ENCODE measurements around the gene UBR4. TPM values are rescaled to one million over a fixed set of nuclear protein-coding genes. Genes with fewer than 3 reads are reported as not detected.

The UBR4 gene
- total RNA-seq, 1 donor, result 164 TPM

GRCh38 chr1:19072285-19072981 lies 137.6 kb downstream of the UBR4 start:
- Histone ChIP-seq H3K4me1 (ENCODE audit: insufficient read depth, low read length) (peaks cover 37% of the 10 kb centered on the region), H3K27me3 (ENCODE audit: insufficient read depth, low read length) (no peaks in the 10 kb centered on the region), H3K4me3 (ENCODE audit: low read length) (no peak overlapping the region), H3K9me3 (ENCODE audit: low read depth, low read length) (no peaks in the 10 kb centered on the region)

GRCh38 chr1:19071674-19072281 lies 138.3 kb downstream of the UBR4 start:
- H3K27me3 ChIP-seq (ENCODE audit: insufficient read depth, low read length), result no peaks in the 10 kb centered on the region
- H3K4me3 ChIP-seq (ENCODE audit: low read length), result no peak overlapping the region
- peaks cover 37% of the 10 kb centered on the region for H3K4me1 ChIP-seq (ENCODE audit: insufficient read depth, low read length)
- no peaks in the 10 kb centered on the region for H3K9me3 ChIP-seq (ENCODE audit: low read depth, low read length)

GRCh38 chr1:19070891-19071621 lies 139.0 kb downstream of the UBR4 start:
- Histone ChIP-seq H3K4me3 (ENCODE audit: low read length) (no peak overlapping the region), H3K27me3 (ENCODE audit: insufficient read depth, low read length) (no peaks in the 10 kb centered on the region), H3K4me1 (ENCODE audit: insufficient read depth, low read length) (peaks cover 37% of the 10 kb centered on the region), H3K9me3 (ENCODE audit: low read depth, low read length) (no peaks in the 10 kb centered on the region)

GRCh38 chr1:19070197-19070651 lies 139.8 kb downstream of the UBR4 start:
- peaks cover 34% of the 10 kb centered on the region for H3K4me1 ChIP-seq (ENCODE audit: insufficient read depth, low read length)
- no peaks in the 10 kb centered on the region for H3K27me3 ChIP-seq (ENCODE audit: insufficient read depth, low read length)
- no peak overlapping the region for H3K4me3 ChIP-seq (ENCODE audit: low read length)
- no peaks in the 10 kb centered on the region for H3K9me3 ChIP-seq (ENCODE audit: low read depth, low read length)

- Histone ChIP-seq H3K27me3 (ENCODE audit: insufficient read depth, low read length) (no peaks in the 10 kb centered on the region), H3K4me3 (ENCODE audit: low read length) (no peak overlapping the region), H3K9me3 (ENCODE audit: low read depth, low read length) (no peaks in the 10 kb centered on the region), H3K4me1 (ENCODE audit: insufficient read depth, low read length) (peaks cover 19% of the 10 kb centered on the region)
Observed at GRCh38 chr1:19068639-19069276, 141.3 kb downstream of the UBR4 start.

- H3K4me1 ChIP-seq (ENCODE audit: insufficient read depth, low read length), result peaks cover 12% of the 10 kb centered on the region
- no peaks in the 10 kb centered on the region for H3K27me3 ChIP-seq (ENCODE audit: insufficient read depth, low read length)
- no peak overlapping the region for H3K4me3 ChIP-seq (ENCODE audit: low read length)
- H3K9me3 ChIP-seq (ENCODE audit: low read depth, low read length), result no peaks in the 10 kb centered on the region
Observed at GRCh38 chr1:19067912-19068638, 142.0 kb downstream of the UBR4 start.

- H3K27me3 ChIP-seq (ENCODE audit: insufficient read depth, low read length), result no peaks in the 10 kb centered on the region
- peaks cover 5% of the 10 kb centered on the region for H3K4me1 ChIP-seq (ENCODE audit: insufficient read depth, low read length)
- H3K4me3 ChIP-seq (ENCODE audit: low read length), result no peak overlapping the region
- no peaks in the 10 kb centered on the region for H3K9me3 ChIP-seq (ENCODE audit: low read depth, low read length)
Observed at GRCh38 chr1:19067182-19067911, 142.7 kb downstream of the UBR4 start.

- Histone ChIP-seq H3K4me1 (ENCODE audit: insufficient read depth, low read length) (no peaks in the 10 kb centered on the region), H3K9me3 (ENCODE audit: low read depth, low read length) (no peaks in the 10 kb centered on the region), H3K4me3 (ENCODE audit: low read length) (no peak overlapping the region), H3K27me3 (ENCODE audit: insufficient read depth, low read length) (no peaks in the 10 kb centered on the region)
Observed at GRCh38 chr1:19066874-19067181, 143.2 kb downstream of the UBR4 start.

- Histone ChIP-seq H3K9me3 (ENCODE audit: low read depth, low read length) (no peaks in the 10 kb centered on the region), H3K27me3 (ENCODE audit: insufficient read depth, low read length) (no peaks in the 10 kb centered on the region), H3K4me1 (ENCODE audit: insufficient read depth, low read length) (no peaks in the 10 kb centered on the region), H3K4me3 (ENCODE audit: low read length) (no peak overlapping the region)
Observed at GRCh38 chr1:19066248-19066873, 143.7 kb downstream of the UBR4 start.

- Histone ChIP-seq H3K27me3 (ENCODE audit: insufficient read depth, low read length) (no peaks in the 10 kb centered on the region), H3K4me1 (ENCODE audit: insufficient read depth, low read length) (no peaks in the 10 kb centered on the region), H3K9me3 (ENCODE audit: low read depth, low read length) (no peaks in the 10 kb centered on the region), H3K4me3 (ENCODE audit: low read length) (no peak overlapping the region)
Observed at GRCh38 chr1:19065526-19066247, 144.4 kb downstream of the UBR4 start.

- H3K4me1 ChIP-seq (ENCODE audit: insufficient read depth, low read length), result no peaks in the 10 kb centered on the region
- H3K4me3 ChIP-seq (ENCODE audit: low read length), result no peak overlapping the region
- H3K27me3 ChIP-seq (ENCODE audit: insufficient read depth, low read length), result no peaks in the 10 kb centered on the region
- no peaks in the 10 kb centered on the region for H3K9me3 ChIP-seq (ENCODE audit: low read depth, low read length)
Observed at GRCh38 chr1:19064906-19065450, 145.1 kb downstream of the UBR4 start.

- Histone ChIP-seq H3K4me3 (ENCODE audit: low read length) (no peak overlapping the region), H3K4me1 (ENCODE audit: insufficient read depth, low read length) (no peaks in the 10 kb centered on the region), H3K9me3 (ENCODE audit: low read depth, low read length) (no peaks in the 10 kb centered on the region), H3K27me3 (ENCODE audit: insufficient read depth, low read length) (no peaks in the 10 kb centered on the region)
Observed at GRCh38 chr1:19063122-19063521, 146.9 kb downstream of the UBR4 start.
